Measurements from ENCODE around the gene UMODL1. TPM values are rescaled to one million over a fixed set of nuclear protein-coding genes. Genes with fewer than 3 reads are reported as not detected.

The UMODL1 gene
- polyA plus RNA-seq, 3 donors, result not detected

- H3K27me3 ChIP-seq (ENCODE audit: control insufficient read depth in 2 of 2, insufficient read depth in 2 of 2, low read length in 2 of 2), result no peaks in the 10 kb centered on the region
- Mint-ChIP-seq H3K27me3 (ENCODE audit: low read depth in 3 of 3) (peaks cover 8 to 21% (median 18%) of the 10 kb centered on the region in 3 donors), H3K4me3 (peak overlapping the region; percentile 43 to 78), H3K4me1 (peaks cover 8% of the 10 kb centered on the region), H3K27ac (peak overlapping the region in 1 of 7 donors; percentile 14), H3K9me3 (no peaks in the 10 kb centered on the region), H3K36me3 (no peaks in the 10 kb centered on the region)
- no peaks in the 10 kb centered on the region for H3K36me3 ChIP-seq (replicated peaks in 1 of 2; ENCODE audit: control insufficient read depth in 1 of 2, insufficient read depth in 2 of 2, low read length in 2 of 2)
- H3K4me3 ChIP-seq (replicated peaks in 1 of 3; ENCODE audit: low read depth in 2 of 3, low read length in 3 of 3), result peak overlapping the region in 2 of 3 experiments; percentile 1 to 9
- H3K9ac ChIP-seq (ENCODE audit: insufficient read depth, low read length, poor library complexity, severe bottlenecking), result peak overlapping the region; percentile 5
- peaks cover 10 to 13% of the 10 kb centered on the region in 2 donors for H3K4me1 ChIP-seq (ENCODE audit: control insufficient read depth in 1 of 2, insufficient read depth in 2 of 2, low read length in 2 of 2)
- no peaks in the 10 kb centered on the region for H3K79me2 ChIP-seq (ENCODE audit: insufficient read depth, low read length)
- intact Hi-C loops (cut with micrococcal nuclease), result loop anchor here in 1 of 2 donors (5.0 kb wide), 1 partner anchor 96 kb away; the partner anchor contains the start of gene ZBTB21
- DNase-seq, result peak; percentile 37 to 70 (median 65)
- TF ChIP-seq CTCF (IDR thresholded peaks at IDR 0.05), result peak; percentile 85
- H4K20me1 ChIP-seq (ENCODE audit: insufficient read depth, low read length), result no peaks in the 10 kb centered on the region
- whole genome bisulfite sequencing (ENCODE audit: insufficient coverage), result 0% methylated on average over 13 of the region's 18 CpGs
- peak overlapping the region; percentile 29 for H3K4me2 ChIP-seq (replicated peaks; ENCODE audit: extremely low read depth, low read length, poor library complexity, severe bottlenecking)
- H3K9me3 ChIP-seq (replicated peaks in 1 of 2; ENCODE audit: control insufficient read depth in 1 of 2, insufficient read depth in 1 of 2, low read length in 2 of 2), result no peaks in the 10 kb centered on the region
- peak overlapping the region; percentile 55 for H2AFZ ChIP-seq (ENCODE audit: insufficient read depth, low read depth, low read length, poor library complexity, severe bottlenecking)
- H3K27ac ChIP-seq (ENCODE audit: low read depth in 1 of 2, low read length in 2 of 2), result no peak overlapping the region
Observed at GRCh38 chr21:42107881-42108553, 36.9 kb downstream of the UMODL1 start.

- TF ChIP-seq CTCF (IDR thresholded peaks at IDR 0.05), result no peak
- no peaks in the 10 kb centered on the region for H4K20me1 ChIP-seq (ENCODE audit: insufficient read depth, low read length)
- no peak overlapping the region for H3K4me2 ChIP-seq (replicated peaks; ENCODE audit: extremely low read depth, low read length, poor library complexity, severe bottlenecking)
- Mint-ChIP-seq H3K9me3 (no peaks in the 10 kb centered on the region), H3K27ac (peak overlapping the region in 2 of 7 donors; percentile 33 to 42), H3K27me3 (ENCODE audit: low read depth in 3 of 3) (peaks cover 8 to 21% (median 18%) of the 10 kb centered on the region in 3 donors), H3K4me3 (no peak overlapping the region), H3K4me1 (peaks cover 11% of the 10 kb centered on the region), H3K36me3 (no peaks in the 10 kb centered on the region)
- no peak overlapping the region for H3K9ac ChIP-seq (ENCODE audit: insufficient read depth, low read length, poor library complexity, severe bottlenecking)
- H3K4me3 ChIP-seq (replicated peaks in 1 of 3; ENCODE audit: low read depth in 2 of 3, low read length in 3 of 3), result peak overlapping the region in 1 of 3 experiments; percentile 9
- no peak overlapping the region for H3K27ac ChIP-seq (ENCODE audit: low read depth in 1 of 2, low read length in 2 of 2)
- 58% methylated on average over 11 of the region's 26 CpGs for WGBS (ENCODE audit: insufficient coverage)
- H3K4me1 ChIP-seq (ENCODE audit: control insufficient read depth in 1 of 2, insufficient read depth in 2 of 2, low read length in 2 of 2), result peaks cover 13 to 17% of the 10 kb centered on the region in 2 donors
- peak overlapping the region; percentile 55 for H2AFZ ChIP-seq (ENCODE audit: insufficient read depth, low read depth, low read length, poor library complexity, severe bottlenecking)
- H3K36me3 ChIP-seq (replicated peaks in 1 of 2; ENCODE audit: control insufficient read depth in 1 of 2, insufficient read depth in 2 of 2, low read length in 2 of 2), result no peaks in the 10 kb centered on the region
- DNase-seq, result no peak
- H3K9me3 ChIP-seq (replicated peaks in 1 of 2; ENCODE audit: control insufficient read depth in 1 of 2, insufficient read depth in 1 of 2, low read length in 2 of 2), result no peaks in the 10 kb centered on the region
- H3K79me2 ChIP-seq (ENCODE audit: insufficient read depth, low read length), result no peaks in the 10 kb centered on the region
- H3K27me3 ChIP-seq (ENCODE audit: control insufficient read depth in 2 of 2, insufficient read depth in 2 of 2, low read length in 2 of 2), result no peaks in the 10 kb centered on the region
- intact Hi-C loops (cut with micrococcal nuclease), result loop anchor here in 1 of 2 donors (5.0 kb wide), 1 partner anchor 96 kb away; the partner anchor contains the start of gene ZBTB21
Observed at GRCh38 chr21:42108554-42109340, 37.6 kb downstream of the UMODL1 start.
